OCI-LY1 (cell line): Measurements from ENCODE around the gene ZNF672.

Experiments used
- CTCF ChIP-seq: fragments of 200-600 bp; sonication (generic), shearing (Covaris generic); IDR thresholded peaks from 2 replicates; pipeline ENCODE4 v1.5.1; 2017; ENCODE audit warnings: mild to moderate bottlenecking, antibody characterized with exemption, low read length, moderate library complexity, mixed read lengths
- EZH2 ChIP-seq: fragments of 200-600 bp; sonication (generic), shearing (Covaris generic); IDR thresholded peaks from 2 replicates; pipeline ENCODE4 v1.8.0; 2017; ENCODE audit warnings: borderline replicate concordance, mixed run types, mild to moderate bottlenecking, antibody characterized with exemption, low read length, moderate library complexity, mixed read lengths

DNA sequence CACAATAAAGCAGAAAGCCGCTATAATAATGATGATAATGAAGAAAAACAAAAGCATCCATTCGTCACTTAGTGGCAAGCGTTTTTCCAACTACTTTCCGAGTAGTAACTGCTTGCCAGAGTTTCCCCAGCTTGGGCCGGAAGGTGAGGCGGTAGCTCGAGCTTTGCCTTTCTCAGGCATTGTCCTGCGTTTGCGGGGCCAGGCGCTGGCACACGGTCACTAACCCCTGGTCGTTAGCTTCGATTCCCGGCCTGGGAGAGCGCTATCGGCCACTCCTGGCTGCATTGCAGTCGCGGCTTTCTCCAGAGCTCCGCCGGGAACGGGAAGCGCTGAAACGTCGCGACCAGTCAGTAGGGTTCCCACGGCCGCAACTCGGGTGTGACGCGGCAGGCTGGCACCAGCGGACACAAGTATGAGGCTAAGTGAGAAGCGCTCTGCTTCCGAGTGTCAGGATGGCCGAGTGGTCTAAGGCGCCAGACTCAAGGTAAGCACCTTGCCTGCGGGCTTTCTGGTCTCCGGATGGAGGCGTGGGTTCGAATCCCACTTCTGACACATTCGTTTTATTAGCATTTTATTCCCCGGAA, 35.5 kb downstream of the ZNF672 start:
- no peak for TF ChIP-seq CTCF
- no peak for TF ChIP-seq EZH2
